Naive thymus-derived CD4-positive, alpha-beta T cell (primary cell): ENCODE data around the gene DPP10. TPM values are rescaled to one million over a fixed set of nuclear protein-coding genes. Genes with fewer than 3 reads are reported as not detected.

ENCODE experiments used
- ATAC-seq: fragments of 150-1000 bp; cut with Tn5 transposase; 2 replicates; pipeline ENCODE4 v1.10.0; 2021; ENCODE audit warnings: mild to moderate bottlenecking, moderate library complexity
- CTCF ChIA-PET: fragments of 350-600 bp; sonication (Branson Sonifier 250); formaldehyde crosslinking; loops from one replicate; lab custom pipeline; 2021; ENCODE audit warnings: antibody characterized with exemption; lab: Charles Lee
- POLR2A ChIA-PET: fragments of 350-600 bp; sonication (Branson Sonifier 250); formaldehyde crosslinking; loops from one replicate; lab custom pipeline; 2021; ENCODE audit warnings: antibody characterized with exemption, inconsistent platforms; lab: Charles Lee
- DNase-seq, 9 donors: peaks; one replicate each; pipeline versions ENCODE4 v3.0.0 to v3.0.0-alpha.2; 2020 to 2022; ENCODE audit warnings: mixed read lengths in 1 of 9
- H3K27ac ChIP-seq: one replicate; pipeline ENCODE4 v1.7.0; 2013; ENCODE audit warnings: mild to moderate bottlenecking, low read depth, low read length, moderate library complexity
- H3K27me3 ChIP-seq, 2 donors: one replicate each; pipeline ENCODE4 v1.7.0; 2013; ENCODE audit warnings: low read length in 2 of 2, mild to moderate bottlenecking in 2 of 2, moderate library complexity in 2 of 2; ENCODE audit not compliant: control insufficient read depth in 2 of 2, insufficient read depth in 2 of 2
- H3K36me3 ChIP-seq, 3 experiments: 1 replicate in 2 of 3; 2 replicates in 1 of 3; pipeline ENCODE4 v1.7.0; 2013; ENCODE audit warnings: low read length in 3 of 3, mild to moderate bottlenecking in 3 of 3, moderate library complexity in 1 of 3; ENCODE audit not compliant: insufficient read depth in 3 of 3, control insufficient read depth in 2 of 3
- H3K4me1 ChIP-seq, 2 donors: one replicate each; pipeline ENCODE4 v1.7.0; 2013; ENCODE audit warnings: low read length in 2 of 2, mild to moderate bottlenecking in 2 of 2, moderate library complexity in 1 of 2; ENCODE audit not compliant: control insufficient read depth in 2 of 2, insufficient read depth in 2 of 2
- H3K4me3 ChIP-seq: 2 replicates; pipeline ENCODE4 v1.7.0; 2013; ENCODE audit warnings: mild to moderate bottlenecking, low read length
- H3K9me3 ChIP-seq, 3 experiments: 1 replicate in 2 of 3; 2 replicates in 1 of 3; pipeline ENCODE4 v1.7.0; 2013; ENCODE audit warnings: low read length in 3 of 3; ENCODE audit not compliant: control insufficient read depth in 2 of 3
- H3K27ac Mint-ChIP-seq, 9 donors: one replicate each; pipeline ENCODE4 v1.8.0; 2020 to 2022; ENCODE audit warnings: mixed read lengths in 9 of 9, mild to moderate bottlenecking in 8 of 9, moderate library complexity in 5 of 9, inconsistent platforms in 2 of 9
- H3K27me3 Mint-ChIP-seq, 5 donors: one replicate each; pipeline ENCODE4 v1.8.0; 2021 to 2022; ENCODE audit warnings: mixed read lengths in 5 of 5, mild to moderate bottlenecking in 1 of 5
- H3K36me3 Mint-ChIP-seq, 5 donors: one replicate each; pipeline ENCODE4 v1.8.0; 2020 to 2022; ENCODE audit warnings: mixed read lengths in 5 of 5, mild to moderate bottlenecking in 3 of 5, inconsistent platforms in 1 of 5
- H3K4me1 Mint-ChIP-seq, 7 donors: one replicate each; pipeline ENCODE4 v1.8.0; 2020 to 2022; ENCODE audit warnings: mixed read lengths in 7 of 7, mild to moderate bottlenecking in 3 of 7, inconsistent platforms in 1 of 7
- H3K4me3 Mint-ChIP-seq, 10 donors: one replicate each; pipeline ENCODE4 v1.8.0; 2020 to 2022; ENCODE audit warnings: mild to moderate bottlenecking in 10 of 10, mixed read lengths in 10 of 10, moderate library complexity in 6 of 10, inconsistent platforms in 2 of 10
- H3K9me3 Mint-ChIP-seq, 11 donors: one replicate each; pipeline ENCODE4 v1.8.0; 2020 to 2022; ENCODE audit warnings: mixed read lengths in 11 of 11, mild to moderate bottlenecking in 4 of 11, inconsistent platforms in 1 of 11, moderate library complexity in 1 of 11
- intact Hi-C, 2 donors: fragments of 100-400 bp; cut with micrococcal nuclease; formaldehyde crosslinking; loops; one replicate each; pipeline ENCODE4 v1.15.1; 2023
- polyA plus RNA-seq, 2 donors: library from polyadenylated mRNA; unstranded; fragments of 300-500 nt; fragmentation: Illumina TruSeq; gene quantifications; one replicate each; pipeline ENCODE4 v1.2.3, GENCODE V29; 2021
- total RNA-seq, 6 experiments: library from RNA in 5 of 6; stranded (reverse) in 5 of 6; gene quantifications; 1 replicate in 5 of 6; 2 replicates in 1 of 6; pipeline ENCODE4 v1.2.3 and lab custom pipeline; 2021 to 2026

DPP10 gene
- total and polyA plus RNA-seq, 7 experiments from 2014 or later, result not detected

GRCh38 chr2:115650827-115651226 is 1208.4 kb downstream of the DPP10 start:
- intact Hi-C loops, result no loop called here
- ChIA-PET CTCF (no interaction called here), POLR2A (no interaction called here)
- H3K4me3 ChIP-seq, result no peak overlapping the region
- ATAC-seq (no peak), DNase-seq (no peak)
- no peaks in the 10 kb centered on the region for H3K4me1 ChIP-seq
- H3K9me3 ChIP-seq, result no peaks in the 10 kb centered on the region
- H3K27me3 ChIP-seq, result no peaks in the 10 kb centered on the region
- Mint-ChIP-seq H3K9me3 (peaks cover 0 to 22% (median 6%) of the 10 kb centered on the region in 11 donors), H3K36me3 (no peaks in the 10 kb centered on the region), H3K27me3 (no peaks in the 10 kb centered on the region), H3K4me3 (no peak overlapping the region), H3K27ac (no peak overlapping the region), H3K4me1 (no peaks in the 10 kb centered on the region)
- H3K27ac ChIP-seq, result no peak overlapping the region
- no peaks in the 10 kb centered on the region for H3K36me3 ChIP-seq

- ChIA-PET POLR2A (no interaction called here), CTCF (no interaction called here)
- Mint-ChIP-seq H3K27ac (no peak overlapping the region), H3K36me3 (no peaks in the 10 kb centered on the region), H3K4me1 (no peaks in the 10 kb centered on the region), H3K4me3 (no peak overlapping the region), H3K27me3 (no peaks in the 10 kb centered on the region), H3K9me3 (peaks cover 0 to 14% (median 4%) of the 10 kb centered on the region in 11 donors)
- DNase-seq (no peak), ATAC-seq (no peak)
- Histone ChIP-seq H3K27me3 (no peaks in the 10 kb centered on the region), H3K4me1 (no peaks in the 10 kb centered on the region), H3K36me3 (no peaks in the 10 kb centered on the region), H3K27ac (no peak overlapping the region), H3K9me3 (no peaks in the 10 kb centered on the region), H3K4me3 (no peak overlapping the region)
- intact Hi-C loops, result no loop called here
Measured at GRCh38 chr2:115652652-115653051, 1210.2 kb downstream of the DPP10 start.

- Histone ChIP-seq H3K4me1 (no peaks in the 10 kb centered on the region), H3K4me3 (no peak overlapping the region), H3K27ac (no peak overlapping the region), H3K9me3 (no peaks in the 10 kb centered on the region), H3K36me3 (no peaks in the 10 kb centered on the region), H3K27me3 (no peaks in the 10 kb centered on the region)
- ChIA-PET CTCF (no interaction called here), POLR2A (no interaction called here)
- no peak for DNase-seq
- ATAC-seq, result no peak
- intact Hi-C loops, result no loop called here
- no peaks in the 10 kb centered on the region for H3K4me1 Mint-ChIP-seq
- H3K4me3 Mint-ChIP-seq, result no peak overlapping the region
- H3K27ac Mint-ChIP-seq, result no peak overlapping the region
- H3K36me3 Mint-ChIP-seq, result no peaks in the 10 kb centered on the region
- peaks cover 0 to 5% (median 3%) of the 10 kb centered on the region in 11 donors for H3K9me3 Mint-ChIP-seq
- no peaks in the 10 kb centered on the region for H3K27me3 Mint-ChIP-seq
Measured at GRCh38 chr2:115654362-115654761, 1211.9 kb downstream of the DPP10 start.

- intact Hi-C loops, result no loop called here
- Histone ChIP-seq H3K9me3 (no peaks in the 10 kb centered on the region), H3K36me3 (no peaks in the 10 kb centered on the region), H3K4me3 (no peak overlapping the region), H3K27me3 (no peaks in the 10 kb centered on the region), H3K4me1 (no peaks in the 10 kb centered on the region), H3K27ac (no peak overlapping the region)
- Mint-ChIP-seq H3K27ac (no peak overlapping the region), H3K36me3 (peaks cover 0 to 4% (median 0%) of the 10 kb centered on the region in 5 donors), H3K4me3 (no peak overlapping the region), H3K9me3 (peaks cover 3 to 34% (median 14%) of the 10 kb centered on the region in 11 donors), H3K4me1 (no peaks in the 10 kb centered on the region), H3K27me3 (no peaks in the 10 kb centered on the region)
- DNase-seq (no peak), ATAC-seq (no peak)
- ChIA-PET CTCF (no interaction called here), POLR2A (no interaction called here)
Measured at GRCh38 chr2:115678129-115678528, 1235.7 kb downstream of the DPP10 start.

GRCh38 chr2:115684345-115684744 is 1241.9 kb downstream of the DPP10 start:
- Mint-ChIP-seq H3K27me3 (no peaks in the 10 kb centered on the region), H3K9me3 (peaks cover under 1 to 38% (median 5%) of the 10 kb centered on the region in 11 donors), H3K4me3 (no peak overlapping the region), H3K36me3 (peaks cover 0 to 2% (median 0%) of the 10 kb centered on the region in 5 donors), H3K4me1 (no peaks in the 10 kb centered on the region), H3K27ac (no peak overlapping the region)
- no peaks in the 10 kb centered on the region for H3K9me3 ChIP-seq
- POLR2A ChIA-PET, result no interaction called here
- no peak for DNase-seq
- CTCF ChIA-PET, result interaction anchor here (0.9 kb wide), 1 partner anchor 14 kb away, joined by 4 read pairs; no protein-coding TSS in a partner anchor
- intact Hi-C loops, result no loop called here
- H3K36me3 ChIP-seq, result no peaks in the 10 kb centered on the region
- no peaks in the 10 kb centered on the region for H3K4me1 ChIP-seq
- no peak for ATAC-seq
- H3K27ac ChIP-seq, result no peak overlapping the region
- no peaks in the 10 kb centered on the region for H3K27me3 ChIP-seq
- no peak overlapping the region for H3K4me3 ChIP-seq

GRCh38 chr2:115691409-115691808 is 1249.0 kb downstream of the DPP10 start:
- Histone ChIP-seq H3K27me3 (no peaks in the 10 kb centered on the region), H3K9me3 (no peaks in the 10 kb centered on the region), H3K4me3 (no peak overlapping the region), H3K27ac (no peak overlapping the region), H3K36me3 (no peaks in the 10 kb centered on the region), H3K4me1 (no peaks in the 10 kb centered on the region)
- Mint-ChIP-seq H3K4me1 (no peaks in the 10 kb centered on the region), H3K4me3 (no peak overlapping the region), H3K27me3 (no peaks in the 10 kb centered on the region), H3K9me3 (peaks cover 0 to 38% (median 7%) of the 10 kb centered on the region in 11 donors), H3K27ac (no peak overlapping the region), H3K36me3 (no peaks in the 10 kb centered on the region)
- CTCF ChIA-PET, result no interaction called here
- DNase-seq, result no peak
- intact Hi-C loops, result no loop called here
- no peak for ATAC-seq
- POLR2A ChIA-PET, result no interaction called here

GRCh38 chr2:115694651-115695050 is 1252.2 kb downstream of the DPP10 start:
- Histone ChIP-seq H3K27ac (no peak overlapping the region), H3K27me3 (no peaks in the 10 kb centered on the region), H3K9me3 (no peaks in the 10 kb centered on the region), H3K4me3 (no peak overlapping the region), H3K4me1 (no peaks in the 10 kb centered on the region), H3K36me3 (no peaks in the 10 kb centered on the region)
- Mint-ChIP-seq H3K4me1 (no peaks in the 10 kb centered on the region), H3K4me3 (no peak overlapping the region), H3K9me3 (peaks cover 3 to 36% (median 9%) of the 10 kb centered on the region in 11 donors), H3K27ac (no peak overlapping the region), H3K36me3 (no peaks in the 10 kb centered on the region), H3K27me3 (no peaks in the 10 kb centered on the region)
- ATAC-seq, result no peak
- intact Hi-C loops, result no loop called here
- no peak for DNase-seq
- ChIA-PET CTCF (no interaction called here), POLR2A (no interaction called here)
